Stimulated activated CD8-positive, alpha-beta memory T cell treated with anti-CD3 and anti-CD28 coated beads, Interleukin-15, amount 100 ng/mL, for 24 hours (primary cell): ENCODE results near the gene CYBA.

Source experiments
- DNase-seq: peaks from one replicate; pipeline ENCODE4 v3.0.0-alpha.2; 2020; ENCODE audit warnings: low read depth

The CYBA gene

GRCh38 chr16:88650749-88651275, at the start of gene CYBA:
TSS of gene CYBA (minus strand) at chr16:88651053. CDS start at chr16:88651013, 40 bp downstream.
- peak; percentile 60 for DNase-seq

DNA sequence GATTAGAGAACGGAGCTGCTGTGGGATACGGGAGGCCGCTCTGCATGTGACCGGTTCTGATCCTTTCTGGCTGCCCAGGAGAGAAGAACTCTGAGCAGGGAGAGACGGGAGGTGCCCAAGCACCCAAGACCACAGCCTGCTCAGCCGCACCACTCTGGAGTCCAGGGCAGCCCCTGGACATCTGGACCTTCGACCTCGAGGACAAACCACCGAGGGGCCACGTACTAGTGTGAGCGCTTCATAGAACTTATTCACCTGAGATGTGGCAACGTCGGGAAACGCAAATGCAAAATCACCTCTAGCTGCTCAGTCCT, 49.4 kb upstream of the CYBA start:
- no peak for DNase-seq

- DNase-seq: no peak
Observed at GRCh38 chr16:88699180-88699579, 48.3 kb upstream of the CYBA start.

DNA sequence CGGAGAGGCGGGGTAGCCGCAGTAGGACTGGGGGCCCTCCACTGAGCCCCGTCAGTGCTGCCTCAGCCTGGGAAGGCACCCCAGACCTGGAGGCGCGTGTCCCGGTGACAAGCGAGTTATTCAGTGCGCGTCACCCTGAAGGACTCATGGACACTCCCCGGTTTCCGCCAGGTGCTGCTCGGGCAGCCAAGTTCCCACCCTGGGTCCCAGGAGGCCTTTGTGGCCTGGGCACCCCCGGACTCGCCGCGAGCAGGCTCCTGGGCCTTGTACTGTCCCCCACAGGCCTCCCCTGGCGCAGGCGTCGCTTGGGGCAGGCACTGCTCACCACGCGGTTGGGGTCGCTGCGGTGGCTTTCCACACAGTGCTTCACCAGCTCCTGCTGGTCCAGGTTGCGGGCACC, 47.8 kb upstream of the CYBA start:
- DNase-seq: no peak

GRCh38 chr16:88697831-88698615, 47.2 kb upstream of the CYBA start:
- no peak for DNase-seq

GRCh38 chr16:88697116-88697830, 46.4 kb upstream of the CYBA start:
- DNase-seq: no peak

- no peak for DNase-seq
Observed at GRCh38 chr16:88696441-88696840, 45.6 kb upstream of the CYBA start.

GRCh38 chr16:88695753-88696152, 44.9 kb upstream of the CYBA start:
- DNase-seq: no peak

GRCh38 chr16:88695218-88695617, 44.4 kb upstream of the CYBA start:
- no peak for DNase-seq

DNA sequence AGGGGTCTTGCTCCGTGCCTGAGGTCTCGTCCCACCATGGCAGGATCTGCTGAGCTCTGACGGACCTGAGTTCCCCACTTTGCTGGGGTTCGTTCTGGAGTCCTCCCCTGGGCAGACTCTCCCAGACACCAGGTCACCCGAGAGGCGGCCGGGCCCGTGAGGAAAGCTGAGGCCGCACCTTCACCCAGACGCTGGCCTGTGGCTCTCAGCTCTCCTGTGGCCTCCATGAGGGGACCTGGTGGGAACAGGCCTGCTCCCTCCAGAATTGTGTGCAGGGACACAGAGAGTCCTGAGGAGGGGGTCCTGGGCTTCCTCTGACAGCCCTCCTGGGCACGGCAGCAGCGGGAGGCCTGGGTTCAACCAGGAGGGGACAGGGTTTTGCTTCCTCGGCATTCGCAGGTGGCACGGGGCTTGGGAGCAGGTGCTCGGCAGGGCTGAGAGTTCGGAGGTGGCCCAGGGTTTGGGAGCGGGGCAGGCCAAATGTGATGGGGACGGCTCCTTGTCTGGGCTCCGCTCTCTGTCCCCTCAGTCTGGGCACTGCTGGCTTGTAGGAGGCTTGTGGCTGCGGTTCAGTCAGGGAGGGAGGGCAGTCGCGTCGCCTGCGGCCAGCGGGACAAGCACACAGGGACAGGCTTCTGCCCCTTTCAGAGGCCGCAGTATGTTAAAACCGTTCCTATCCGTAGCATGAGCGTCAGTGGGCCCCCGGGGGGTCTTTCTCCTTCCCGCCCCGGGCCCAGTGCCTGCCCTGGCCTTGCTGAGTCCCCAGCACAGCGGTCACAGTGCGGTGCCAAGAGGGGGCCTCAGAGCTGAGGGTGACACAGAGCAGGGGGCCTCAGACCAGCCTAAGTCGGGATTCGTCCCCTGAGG, 43.6 kb upstream of the CYBA start:
- DNase-seq: no peak

- DNase-seq: no peak
Observed at GRCh38 chr16:88693420-88694177, 42.7 kb upstream of the CYBA start.

- no peak for DNase-seq
Observed at GRCh38 chr16:88692861-88693260, 42.0 kb upstream of the CYBA start.

DNA sequence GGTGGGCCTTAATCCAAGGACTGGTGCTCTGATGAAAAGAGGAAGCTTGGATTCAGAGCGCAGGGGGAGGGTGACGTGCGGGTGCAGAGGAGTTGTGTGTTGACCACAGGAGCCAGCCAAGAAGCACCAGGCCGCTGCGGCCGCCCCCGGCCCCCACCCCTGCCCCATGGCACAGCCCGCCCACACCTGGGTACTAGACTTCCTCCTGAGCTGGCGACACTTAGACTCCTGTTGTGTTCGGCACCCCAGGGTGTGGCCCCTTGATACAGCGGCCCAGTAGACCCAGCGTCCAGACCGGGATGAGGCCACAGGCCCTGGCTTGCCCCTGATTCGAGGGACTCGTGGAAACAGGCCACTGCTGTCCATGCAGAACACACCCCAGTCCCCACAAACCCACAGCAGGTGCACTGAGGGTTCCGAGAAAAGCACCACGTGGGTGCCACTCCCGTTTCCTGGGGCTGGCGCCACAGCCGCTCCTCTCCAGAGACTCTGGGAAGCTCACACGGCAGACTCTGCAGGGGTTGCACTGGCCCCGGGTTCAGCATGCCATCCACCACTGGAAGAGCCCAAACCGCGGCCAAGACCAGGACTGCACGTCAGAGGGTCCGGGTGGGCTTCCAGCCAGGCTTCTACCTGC, 41.2 kb upstream of the CYBA start:
- DNase-seq: no peak

DNA sequence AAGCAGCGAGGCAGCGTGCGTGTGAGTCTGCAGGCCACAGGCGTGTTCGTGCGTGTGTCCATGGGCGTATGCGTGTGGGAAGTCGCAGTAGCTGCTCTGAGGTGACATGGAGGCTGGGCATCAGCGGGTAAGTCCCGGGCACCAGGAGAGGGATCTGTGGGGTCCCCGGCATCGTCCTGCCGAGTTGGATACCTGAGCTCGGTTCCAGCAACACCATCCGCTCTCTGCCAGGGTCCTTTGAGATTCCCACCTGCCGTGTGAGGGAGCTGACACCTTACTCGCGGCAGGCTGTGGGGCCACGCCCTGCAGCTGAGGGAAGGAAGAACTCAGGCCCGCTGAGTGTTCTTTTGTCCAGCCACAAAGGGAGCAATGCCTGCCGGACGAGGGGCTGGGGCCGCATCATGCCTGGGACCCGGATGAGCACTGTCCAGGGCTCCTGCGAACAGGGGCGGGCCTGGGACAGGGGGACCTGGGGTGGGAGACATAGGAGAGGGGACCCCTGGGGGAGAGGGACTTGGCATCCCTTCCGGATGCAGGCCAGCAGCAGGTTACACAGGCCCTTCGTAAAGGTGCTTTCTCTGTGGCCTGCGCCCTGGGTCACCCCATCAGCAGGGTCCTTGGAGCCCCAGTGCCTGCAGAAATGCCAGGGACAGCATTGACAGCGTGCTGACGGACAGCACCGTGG, 40.4 kb upstream of the CYBA start:
- DNase-seq: no peak

- DNase-seq: no peak
Observed at GRCh38 chr16:88690341-88691128, 39.7 kb upstream of the CYBA start.

DNA sequence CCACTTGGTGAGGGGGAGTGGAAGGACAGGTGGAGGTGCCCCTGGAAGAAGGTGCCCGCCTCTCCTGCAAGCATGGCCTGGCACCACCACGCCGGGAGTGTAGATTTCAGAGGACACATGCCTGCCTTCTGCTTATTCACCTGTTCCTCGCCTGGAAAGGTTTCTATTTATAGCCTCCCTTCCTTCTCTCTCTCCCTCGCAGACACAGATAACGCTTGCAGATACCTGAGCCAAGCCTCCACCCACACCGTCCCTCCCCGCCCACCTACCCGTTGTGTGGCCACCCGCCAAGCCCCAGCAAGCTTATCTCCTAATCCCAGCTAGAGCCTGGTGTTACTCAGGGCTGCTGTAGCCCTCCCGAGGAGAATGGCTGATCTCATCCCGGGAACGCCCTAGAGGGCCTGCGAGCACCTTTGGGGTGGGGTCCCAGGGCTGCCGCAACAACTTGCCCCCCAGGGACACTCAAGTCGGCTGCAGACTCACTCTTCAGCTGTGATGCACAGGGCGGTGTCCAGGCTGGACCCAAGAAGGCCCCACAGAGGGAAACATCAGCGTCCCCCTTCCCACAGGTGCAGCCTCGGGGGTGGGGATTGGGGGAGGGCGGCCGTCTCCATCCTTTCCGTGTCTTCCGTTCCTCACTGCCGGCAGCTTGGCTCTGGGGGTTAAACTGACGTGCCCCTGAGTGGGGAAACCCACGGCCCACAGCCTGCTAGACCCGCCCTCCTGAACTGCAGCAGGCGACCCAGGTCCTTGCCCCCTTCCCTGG, 37.3 kb upstream of the CYBA start:
- DNase-seq: no peak

DNA sequence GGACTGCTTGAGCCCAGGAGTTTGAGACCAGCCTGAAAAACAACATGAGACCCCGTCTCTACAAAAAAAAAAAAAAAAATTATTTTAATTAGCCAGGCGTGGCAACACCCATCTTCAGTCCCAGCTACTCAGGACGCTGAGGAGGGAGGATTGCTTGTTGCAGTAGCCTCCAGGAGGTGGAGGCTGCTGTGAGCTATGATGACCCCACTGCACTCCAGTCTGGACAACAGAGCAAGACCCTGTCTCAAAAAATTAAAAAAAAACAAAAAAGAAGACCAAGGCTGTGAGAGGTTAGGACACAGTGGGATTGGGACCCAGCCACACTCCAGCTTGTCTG, 36.8 kb upstream of the CYBA start:
- DNase-seq: no peak

- no peak for DNase-seq
Observed at GRCh38 chr16:88687254-88687576, 36.4 kb upstream of the CYBA start.
